NCI-H187 (cell line): ENCODE data around the gene CD300LB.
"Not testable (repeated sequence)": the region's sequence is repeated elsewhere in the genome, so short reads cannot be mapped to it uniquely, and the experiment has no call there.

ENCODE experiments used
- DNase-seq, 2 experiments: peaks; one replicate each; lab custom pipeline; 2025; lab: John Stamatoyannopoulos, UW

CD300LB gene

DNA sequence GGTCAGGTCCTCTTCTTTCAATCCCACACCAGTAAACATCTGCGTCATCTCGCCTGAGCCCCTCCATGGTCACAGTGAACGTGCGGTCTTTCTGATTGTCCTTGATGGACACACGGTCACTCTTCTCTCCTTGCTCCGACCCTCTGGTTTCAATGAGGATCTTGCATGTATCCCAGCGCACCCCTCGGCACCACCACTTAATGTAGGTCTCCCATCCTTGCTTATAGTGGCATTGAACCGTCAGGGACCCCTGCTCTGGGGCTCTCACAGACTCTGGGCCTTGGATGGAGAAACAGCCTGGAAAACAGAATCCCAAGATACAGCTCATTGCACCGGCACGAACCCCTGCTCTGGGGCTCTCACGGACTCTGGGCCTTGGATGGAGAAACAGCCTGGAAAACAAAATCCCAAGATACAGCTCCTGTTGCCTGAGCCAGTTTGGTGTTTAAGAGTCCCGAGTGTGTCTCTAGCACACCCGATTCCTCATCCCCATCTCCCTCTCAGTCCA lies 5.4 kb downstream of the CD300LB start:
- DNase-seq, result no peak

DNA sequence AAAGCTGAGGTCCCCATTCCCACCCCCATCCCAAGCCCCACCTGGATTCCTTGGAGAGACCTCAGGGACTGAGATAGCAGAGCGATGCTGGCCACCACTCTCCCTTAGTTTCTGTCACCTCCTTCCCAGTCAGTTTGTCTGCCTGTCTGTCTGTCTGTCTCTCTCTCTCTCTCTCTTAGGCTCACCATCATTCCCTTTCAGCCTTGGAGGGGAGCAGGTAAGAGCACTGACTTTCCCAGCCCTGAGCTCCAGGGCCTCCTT lies 5.9 kb downstream of the CD300LB start:
- no peak for DNase-seq

DNA sequence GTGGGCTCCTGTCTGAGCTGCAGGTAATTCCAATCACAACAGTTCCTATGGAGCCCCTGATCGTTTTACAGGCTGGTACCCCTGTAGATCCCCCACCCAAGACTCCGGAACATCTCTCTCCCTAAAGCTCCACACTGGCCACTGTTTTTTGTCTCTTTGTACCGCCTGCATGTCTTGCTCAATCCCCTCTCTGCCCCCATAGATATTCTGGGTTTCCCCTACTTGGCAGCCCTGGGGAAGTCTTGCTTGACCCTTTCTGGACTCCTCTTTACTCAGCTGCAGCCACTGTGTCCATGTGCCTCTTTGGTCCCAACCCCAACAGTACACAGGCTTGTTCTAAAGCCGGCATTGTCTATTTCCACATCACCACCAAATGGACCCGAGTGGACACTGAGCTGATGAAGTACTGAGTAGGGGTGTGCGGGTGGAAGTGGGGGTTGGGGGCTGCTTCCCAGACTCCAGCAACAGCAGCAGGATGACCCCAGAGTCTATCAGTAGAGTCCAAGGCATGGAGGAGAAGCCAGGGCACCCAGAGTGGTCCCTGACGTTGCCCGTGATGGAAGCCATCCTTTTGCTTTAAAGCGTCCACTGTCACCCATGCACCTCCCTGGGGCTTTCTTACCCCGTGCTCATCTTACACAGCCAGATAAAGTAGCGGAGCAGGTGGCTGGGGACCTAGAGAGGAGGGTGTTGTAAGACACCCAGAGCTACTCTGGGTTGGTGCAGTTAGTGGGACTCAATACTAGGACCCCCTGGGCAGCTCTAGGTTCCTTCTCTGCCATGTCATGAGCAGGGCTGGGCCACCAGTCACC lies 6.4 kb downstream of the CD300LB start:
- no peak for DNase-seq

DNA sequence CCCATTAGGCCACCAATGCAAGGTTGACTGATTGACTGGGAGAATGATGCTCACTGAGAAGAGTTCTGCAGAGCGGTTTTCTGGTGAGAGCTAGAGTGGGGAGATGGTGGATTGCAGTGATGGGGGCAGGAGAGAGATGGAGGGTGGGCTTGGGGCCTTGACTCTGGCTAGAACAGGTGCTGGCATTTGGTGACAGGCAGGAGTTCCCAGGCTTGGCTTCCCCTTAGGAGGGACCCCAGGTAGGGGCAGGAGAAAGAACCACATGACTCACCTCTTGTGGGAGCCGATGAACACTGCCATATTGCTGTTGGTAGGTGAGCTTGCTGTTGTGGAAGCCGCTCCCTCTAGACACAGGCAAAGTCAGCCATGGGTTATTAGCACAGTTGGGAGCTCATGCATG lies 8.0 kb downstream of the CD300LB start:
- no peak for DNase-seq

DNA sequence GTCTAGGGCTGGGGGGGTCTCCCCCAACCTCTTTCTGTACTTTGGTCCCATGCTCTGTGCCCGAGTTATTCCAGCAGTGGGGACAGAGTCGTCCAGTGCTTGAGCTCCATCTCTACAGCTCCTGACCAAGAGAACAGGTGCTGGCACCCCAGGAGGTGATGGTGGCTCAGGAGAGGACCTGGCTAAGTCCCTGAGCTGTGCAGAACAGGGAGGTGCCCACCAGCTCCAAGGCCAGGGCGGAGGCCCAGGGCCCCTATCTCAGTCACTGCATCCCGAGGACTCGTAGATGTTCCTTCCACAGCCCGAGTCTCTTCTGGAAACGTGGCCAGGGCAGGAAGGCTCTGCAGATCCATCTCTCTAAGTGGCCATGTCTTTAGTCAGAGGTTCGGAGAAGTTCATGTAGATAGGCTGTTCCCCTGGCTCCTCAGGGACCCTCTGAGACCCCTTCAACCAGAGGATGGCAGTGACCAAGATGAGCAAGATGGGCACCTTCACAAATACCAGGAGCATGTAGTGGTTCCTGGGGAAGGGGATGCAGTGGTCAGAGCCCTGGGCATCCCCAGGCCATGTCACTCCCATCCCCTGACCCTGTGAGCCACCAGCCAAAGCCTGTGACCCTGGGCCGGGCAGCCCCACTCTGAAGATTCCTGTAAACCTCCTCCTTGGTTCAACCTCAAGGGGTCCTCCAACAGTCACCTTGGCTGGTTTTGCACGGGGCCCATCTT lies 8.7 kb downstream of the CD300LB start:
- no peak for DNase-seq

DNA sequence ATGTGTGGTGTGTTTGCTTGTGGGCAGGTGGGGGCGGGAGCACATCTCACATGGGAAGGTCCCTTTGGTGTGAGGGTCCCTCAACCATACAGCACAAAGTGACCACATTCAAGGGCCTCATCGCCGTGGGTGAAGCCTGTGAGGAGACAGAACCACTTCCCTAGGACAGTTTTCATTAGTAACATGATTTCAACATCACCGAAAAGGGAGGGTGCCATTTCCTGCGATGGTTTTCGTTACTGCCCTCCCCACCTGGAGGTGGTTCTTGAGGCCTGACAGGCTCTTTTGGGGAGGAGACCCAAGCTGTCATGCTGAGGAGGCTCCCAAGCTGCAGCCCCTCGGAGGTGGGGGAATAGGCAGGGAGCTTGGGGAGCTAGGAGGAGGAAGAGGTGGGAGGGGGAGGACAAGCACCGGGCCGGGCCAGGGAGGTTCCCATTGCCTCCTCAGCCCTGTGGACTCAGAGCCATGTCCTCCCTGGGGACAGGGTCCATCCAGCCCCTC lies 9.5 kb downstream of the CD300LB start:
- no peak for DNase-seq

DNA sequence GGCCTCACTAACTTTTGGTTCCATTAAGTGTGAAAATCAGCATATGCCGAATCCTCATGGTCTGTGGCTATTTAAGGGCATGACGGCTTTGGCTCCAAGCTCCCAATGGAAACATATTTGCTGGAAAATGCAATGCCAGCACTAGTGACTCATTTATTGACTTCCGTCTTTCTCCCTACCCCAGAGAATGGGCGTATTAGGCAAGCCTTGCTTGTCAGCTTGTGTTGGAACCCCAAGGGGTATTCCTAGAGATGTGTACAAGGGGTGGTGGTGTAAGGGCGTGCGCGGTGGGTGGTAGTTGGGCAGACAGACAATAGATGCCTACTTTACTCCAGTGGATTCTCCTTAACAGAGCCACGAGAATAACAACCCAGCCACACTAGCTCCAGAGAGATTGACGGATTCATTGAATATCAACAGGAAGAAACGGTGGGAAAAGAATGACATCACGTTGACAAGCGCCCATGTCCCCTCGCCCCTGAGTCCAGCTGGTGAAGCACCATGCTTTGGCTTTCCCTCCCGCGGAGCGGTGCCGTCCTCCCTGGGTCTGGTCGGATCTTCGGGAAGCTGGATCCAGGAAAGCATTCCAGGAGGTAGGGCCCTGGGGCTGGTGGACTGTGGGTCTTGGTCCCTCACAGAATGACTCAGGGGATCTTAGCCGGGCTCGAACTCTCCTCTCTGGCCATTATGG lies 10.3 kb downstream of the CD300LB start:
- DNase-seq, result no peak

DNA sequence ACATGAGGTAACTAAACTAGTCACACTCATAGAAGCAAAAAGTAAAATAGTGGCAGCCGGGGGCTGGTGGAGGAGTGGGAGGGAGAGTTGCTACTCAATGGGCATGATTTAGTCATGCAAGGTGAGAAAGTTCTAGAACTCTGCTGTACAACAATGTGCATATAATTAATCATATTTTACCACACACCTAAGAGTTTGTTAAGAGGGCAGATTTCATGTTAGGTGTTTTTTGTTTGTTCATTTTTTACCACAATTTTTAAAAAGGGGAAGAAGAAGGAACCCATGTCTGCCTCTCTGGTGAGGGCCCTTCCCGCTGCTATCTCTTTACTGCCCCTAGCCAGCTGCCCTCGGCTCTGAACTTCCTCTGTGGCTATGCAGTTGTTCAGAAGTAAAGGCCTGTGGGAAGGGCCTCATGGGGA lies 11.2 kb downstream of the CD300LB start:
- no peak for DNase-seq

DNA sequence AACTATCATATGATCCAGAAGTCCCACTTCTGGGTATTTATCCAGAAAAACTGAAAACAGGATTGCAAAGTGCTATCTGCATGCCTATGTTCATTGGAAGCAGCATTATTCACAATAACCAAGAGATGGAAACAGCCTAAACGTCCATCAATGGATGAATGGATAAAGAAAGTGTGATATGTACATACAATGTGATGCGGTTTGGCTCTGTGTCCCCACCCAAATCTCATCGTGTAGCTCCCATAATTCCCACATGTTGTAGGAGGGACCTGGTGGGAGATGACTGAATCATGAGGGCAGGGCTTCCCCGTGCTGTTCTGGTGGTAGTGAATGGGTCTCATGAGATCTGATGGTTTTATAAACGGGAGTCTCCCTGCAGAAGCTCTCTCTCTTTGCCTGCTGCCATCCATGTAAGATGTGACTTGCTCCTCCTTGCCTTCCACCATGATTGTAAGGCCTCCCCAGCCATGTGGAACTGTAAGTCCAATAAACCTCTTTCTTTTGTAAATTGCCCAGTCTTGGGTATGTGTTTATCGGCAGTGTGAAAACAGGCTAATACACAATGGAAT lies 12.8 kb downstream of the CD300LB start:
- DNase-seq, result not testable (repeated sequence)

DNA sequence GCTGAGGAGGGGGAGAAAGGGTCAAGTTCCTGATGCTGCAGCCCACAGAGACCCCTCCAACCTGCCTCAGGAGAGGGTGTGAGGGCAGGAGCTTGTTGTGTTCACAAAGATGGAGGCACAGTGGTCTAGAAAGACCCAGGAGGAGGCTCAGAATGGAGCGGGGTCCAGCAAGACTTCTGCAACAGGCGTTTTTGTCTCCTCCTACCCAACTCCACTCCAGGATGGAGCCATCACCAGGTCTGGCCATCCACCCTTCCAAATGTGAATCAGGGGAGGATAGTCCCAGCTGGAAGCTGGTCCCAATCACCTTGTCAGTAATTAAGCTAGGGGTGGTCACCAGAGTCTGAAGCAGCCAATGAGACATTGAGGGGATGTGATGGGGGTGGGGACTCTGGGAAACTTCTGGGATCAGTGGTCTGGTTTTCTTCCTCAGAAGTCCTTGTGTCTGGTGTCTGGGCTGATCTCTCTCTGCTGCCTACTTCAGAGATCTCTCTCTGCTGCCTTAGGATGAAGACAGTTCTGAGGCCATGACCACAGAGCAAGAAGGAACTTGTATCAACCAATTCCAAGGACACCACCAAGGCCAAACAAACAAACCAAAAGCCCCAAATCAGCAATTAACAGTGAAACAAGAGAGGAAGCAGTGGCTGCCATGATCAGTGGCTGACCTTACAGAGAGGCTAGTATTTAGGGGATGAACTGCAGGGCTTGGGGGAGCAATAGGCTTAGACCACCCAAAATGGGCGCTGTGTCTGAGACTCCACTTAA lies 14.5 kb downstream of the CD300LB start:
- DNase-seq, result no peak

DNA sequence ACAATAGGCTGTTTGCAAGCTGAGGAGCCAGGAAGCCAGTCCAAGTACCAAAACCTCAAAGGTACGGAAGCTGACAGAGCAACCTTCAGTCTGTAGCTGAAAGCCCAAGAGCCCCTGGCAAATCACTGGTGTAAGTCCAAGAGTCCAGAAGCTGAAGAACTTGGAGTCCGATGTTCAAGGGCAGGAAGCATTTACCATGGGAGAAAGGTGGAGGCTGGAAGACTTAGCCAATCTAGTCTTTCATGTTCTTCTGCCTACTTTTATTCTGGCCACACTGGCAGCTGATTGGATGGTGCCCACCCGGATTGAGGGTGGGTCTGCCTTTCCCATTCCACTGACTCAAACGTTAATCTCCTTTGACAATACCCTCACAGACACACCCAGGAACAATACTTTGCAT lies 15.3 kb downstream of the CD300LB start:
- DNase-seq, result no peak

DNA sequence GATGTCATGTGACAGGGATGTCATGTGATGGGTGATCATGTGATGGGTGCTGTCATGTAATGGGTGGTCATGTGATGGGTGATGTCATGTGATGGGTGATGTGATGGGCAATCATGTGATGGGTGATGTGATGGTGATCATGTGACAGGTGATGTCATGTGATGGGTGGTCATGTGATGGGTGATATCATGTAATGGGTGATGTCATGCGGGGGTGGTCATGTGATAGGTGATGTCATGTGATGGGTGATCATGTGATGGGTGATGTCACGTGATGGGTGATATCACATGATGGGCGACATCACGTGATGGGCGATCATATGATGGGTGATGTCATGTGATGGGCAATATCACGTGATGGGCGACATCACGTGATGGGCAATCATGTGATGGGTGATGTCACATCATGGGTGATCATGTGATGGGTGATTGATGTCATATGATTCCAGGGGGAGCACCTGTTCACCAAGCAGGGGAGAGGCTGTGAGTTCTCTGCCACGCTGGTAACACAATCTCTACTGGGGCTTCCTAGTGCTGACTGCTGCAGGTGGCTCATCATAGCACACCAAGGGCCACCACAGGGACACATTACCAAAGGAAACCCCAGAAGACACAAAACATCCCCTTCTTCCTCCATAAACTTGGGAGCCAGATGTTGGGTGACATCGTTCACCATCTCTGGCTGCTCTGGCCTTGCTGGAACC lies 16.5 kb downstream of the CD300LB start:
- DNase-seq, result no peak

DNA sequence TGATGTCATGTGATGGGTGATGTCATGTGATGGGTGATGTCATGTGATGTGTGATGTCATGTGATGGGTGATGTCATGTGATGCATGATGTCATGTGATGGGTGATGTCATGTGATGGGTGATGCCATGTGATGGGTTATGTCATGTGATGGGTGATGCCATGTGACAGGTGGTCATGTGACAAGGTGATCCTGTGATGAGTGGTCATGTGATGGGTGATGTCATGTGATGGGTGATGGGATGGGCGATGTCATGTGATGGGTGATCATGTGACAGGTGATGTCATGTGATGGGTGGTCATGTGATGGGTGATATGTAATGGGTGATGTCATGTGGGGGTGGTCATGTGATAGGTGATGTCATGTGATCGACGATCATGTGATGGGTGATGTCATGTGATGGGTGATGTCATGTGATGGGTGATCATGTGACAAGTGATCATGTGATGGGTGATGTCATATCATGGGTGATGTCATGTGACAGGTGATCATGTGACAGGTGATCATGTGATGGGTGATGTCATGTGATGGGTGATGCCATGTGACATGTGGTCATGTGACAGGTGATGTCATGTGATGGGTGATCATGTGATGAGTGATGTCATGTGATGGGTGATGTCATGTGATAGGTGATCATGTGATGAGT lies 17.2 kb downstream of the CD300LB start:
- peak in 1 of 2 experiments; percentile 37 for DNase-seq

DNA sequence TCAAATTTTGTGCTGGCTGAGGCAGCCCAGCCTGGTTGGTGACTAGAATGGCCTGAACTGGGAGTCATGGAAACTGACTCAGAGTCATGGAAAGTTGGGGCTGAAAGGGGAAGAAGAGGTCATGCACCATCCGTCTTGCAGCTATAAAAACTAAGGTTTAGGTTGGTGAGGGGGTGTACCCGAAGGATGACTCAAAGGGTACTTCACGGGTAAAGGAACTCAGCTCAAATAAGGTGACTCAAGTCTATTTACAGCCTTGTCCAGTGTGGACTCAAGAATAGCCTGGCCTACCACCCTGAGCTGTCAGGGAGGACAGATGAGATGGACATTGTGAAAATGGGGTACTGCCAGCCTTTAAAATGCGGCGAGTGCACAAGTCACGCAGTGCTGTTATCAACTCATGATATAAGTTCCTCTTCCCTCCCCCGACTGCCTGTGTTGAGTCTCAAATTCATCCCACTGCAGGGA lies 18.6 kb downstream of the CD300LB start:
- no peak for DNase-seq

DNA sequence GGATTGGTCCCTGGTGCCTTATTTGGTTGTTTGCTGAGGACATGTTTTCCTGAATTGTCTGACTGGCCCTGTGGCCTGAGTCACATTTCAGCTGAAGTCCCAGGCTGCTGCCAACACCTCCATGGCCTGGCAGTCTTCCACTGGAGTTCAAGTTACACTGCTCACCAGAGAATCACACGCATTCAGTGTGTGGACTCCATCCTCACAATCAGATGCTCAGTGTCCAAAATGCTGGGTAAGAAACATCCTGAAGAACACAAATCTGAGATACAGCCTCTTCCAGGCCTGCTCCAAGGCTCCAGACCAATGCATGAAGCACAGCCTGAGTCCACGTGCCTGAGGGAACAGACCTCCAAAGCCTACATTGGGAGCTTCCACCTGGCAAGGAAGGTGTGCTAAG lies 19.2 kb downstream of the CD300LB start:
- no peak for DNase-seq

DNA sequence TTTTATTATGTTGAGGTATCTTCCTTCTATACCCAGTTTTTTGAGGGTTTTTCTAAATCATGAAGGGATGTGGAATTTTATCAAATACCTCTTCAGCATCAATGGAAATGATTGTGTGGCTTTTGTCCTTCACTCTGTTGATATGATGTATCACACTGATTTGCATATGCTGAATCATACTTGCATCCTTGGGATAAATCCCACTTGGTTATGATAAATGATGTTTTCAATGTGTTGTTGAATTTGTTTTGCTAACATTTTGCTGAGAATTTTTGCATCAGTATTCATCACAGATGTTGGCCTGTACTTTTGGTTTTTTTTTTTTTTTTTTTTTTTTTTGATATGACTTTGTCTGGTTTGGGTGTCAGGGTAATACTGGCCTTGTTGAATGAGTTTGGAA lies 23.1 kb downstream of the CD300LB start:
- no peak for DNase-seq

DNA sequence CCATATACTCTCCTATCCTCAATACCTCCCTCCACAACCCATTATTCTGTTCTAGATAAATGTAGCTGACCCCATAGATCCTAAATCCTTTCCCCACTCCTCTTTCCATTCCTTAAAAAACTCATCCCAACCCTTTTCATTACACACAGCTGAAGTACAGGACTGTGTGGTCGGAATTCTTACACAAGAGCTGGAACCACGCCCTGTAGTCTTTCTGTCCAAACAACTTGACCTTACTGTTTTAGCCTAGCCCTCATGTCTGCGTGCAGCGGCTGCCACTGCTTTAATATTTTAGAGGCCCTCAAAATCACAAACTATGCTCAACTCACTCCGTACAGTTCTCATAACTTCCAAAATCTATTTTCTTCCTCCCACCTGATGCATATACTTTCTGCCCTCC lies 27.3 kb downstream of the CD300LB start:
- DNase-seq, result not testable (repeated sequence)

DNA sequence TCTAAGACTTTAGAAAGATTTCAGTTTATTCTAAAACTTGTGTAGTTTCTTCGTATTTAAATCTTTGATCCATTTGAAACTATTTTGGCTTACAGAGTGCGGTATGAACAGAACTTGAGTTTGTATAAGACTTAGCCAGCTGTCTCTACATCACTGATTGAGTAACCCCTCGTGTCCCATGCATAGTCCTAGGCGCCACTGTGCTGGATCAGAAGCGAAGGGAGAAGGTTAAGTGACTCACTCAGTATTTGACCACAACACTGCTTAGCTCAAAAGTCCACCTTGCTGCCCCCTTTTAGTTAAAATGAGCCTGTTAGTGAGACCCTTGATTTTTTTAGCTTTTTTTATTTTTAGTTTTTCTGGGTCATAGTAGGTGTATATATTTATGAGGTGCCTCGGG lies 28.4 kb downstream of the CD300LB start:
- DNase-seq, result no peak

DNA sequence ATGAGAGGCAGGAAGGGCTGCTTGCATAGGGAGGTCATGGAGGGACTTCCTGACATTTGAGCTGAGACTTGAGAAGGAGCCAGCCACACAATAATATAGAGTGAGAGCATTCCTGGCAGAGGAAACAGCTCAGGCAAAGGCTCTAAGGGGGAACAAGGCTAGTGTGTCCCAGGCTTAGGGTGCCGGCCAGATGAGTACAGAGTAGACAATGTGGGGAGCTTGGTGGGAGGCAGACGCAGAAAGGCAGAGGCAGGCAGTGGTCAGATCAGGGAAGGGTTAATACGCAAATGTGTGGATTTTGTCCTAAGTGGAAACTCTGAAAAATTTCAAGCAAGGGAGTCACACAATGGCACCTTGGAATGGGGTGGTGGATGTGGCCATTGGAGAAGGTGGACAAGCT lies 31.3 kb downstream of the CD300LB start:
- DNase-seq, result no peak

DNA sequence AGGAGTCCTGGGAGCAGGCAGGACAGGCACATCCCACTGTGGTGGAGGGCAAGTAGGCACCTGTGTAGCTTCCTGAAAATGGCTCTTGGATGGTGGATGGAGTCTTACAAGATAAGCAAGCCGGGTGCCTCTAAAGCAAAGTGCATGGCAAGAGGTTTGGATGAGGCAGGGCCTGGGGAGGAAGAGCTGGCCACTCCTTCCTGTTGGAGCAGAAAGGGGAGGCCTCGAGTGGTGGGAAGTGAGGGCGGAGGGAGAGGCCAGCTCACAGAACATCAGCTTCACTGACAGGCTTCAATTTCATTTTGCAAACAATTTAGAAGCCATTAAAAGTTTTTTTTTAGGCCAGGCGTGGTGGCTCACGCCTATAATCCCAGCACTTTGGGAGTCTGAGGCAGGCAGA lies 33.8 kb downstream of the CD300LB start:
- DNase-seq, result no peak
